ENCODE data around the gene ZNF592. TPM values are rescaled to one million over a fixed set of nuclear protein-coding genes. Genes with fewer than 3 reads are reported as not detected.
"Not testable (repeated sequence)": the region's sequence is repeated elsewhere in the genome, so short reads cannot be mapped to it uniquely, and the experiment has no call there.

ZNF592 gene
- polyA plus RNA-seq, 4 donors = 7.6 to 23.5 (median 12.4) TPM

DNA sequence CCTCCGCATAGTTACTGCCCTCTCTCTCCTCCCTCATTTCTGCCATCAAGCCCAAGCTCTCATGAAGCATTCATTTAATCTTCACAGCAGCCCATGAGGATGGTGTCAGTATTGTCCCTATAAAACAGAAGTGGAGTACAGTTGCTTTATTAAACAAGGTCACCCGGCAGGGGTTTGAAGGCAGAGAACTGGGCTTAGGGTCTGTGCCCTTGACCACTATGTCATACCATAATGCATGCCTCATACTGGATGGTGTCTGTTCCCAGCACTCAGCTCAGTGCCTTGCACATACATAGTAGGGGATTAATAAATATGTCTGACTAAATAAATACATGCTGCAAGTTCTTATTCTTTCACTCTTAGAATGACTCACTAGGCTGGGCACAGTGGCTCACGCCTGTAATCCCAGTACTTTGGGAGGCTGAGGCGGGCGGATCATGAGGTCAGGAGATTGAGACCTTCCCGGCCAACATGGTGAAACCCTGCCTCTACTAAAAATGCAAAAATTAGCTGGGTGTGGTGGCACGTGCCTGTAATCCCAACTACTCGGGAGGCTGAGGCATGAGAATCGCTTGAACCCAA, 12.8 kb upstream of the ZNF592 start:
- WGBS, 3 donors = 47 to 53% (median 51%) methylated on average over 9 of the region's 9 CpGs
- not testable (repeated sequence) for FAIRE-seq; H3K36me3 ChIP-seq (ENCODE audit: control insufficient read depth in 3 of 3, insufficient read depth in 2 of 3, low read depth in 1 of 3, low read length in 3 of 3); H3K27me3 ChIP-seq (ENCODE audit: control insufficient read depth in 3 of 3, insufficient read depth in 3 of 3, low read length in 3 of 3); H3K9me3 ChIP-seq (ENCODE audit: control insufficient read depth in 2 of 2, insufficient read depth in 1 of 2, low read depth in 1 of 2, low read length in 1 of 2)
- Histone ChIP-seq H3K4me3 (ENCODE audit: low read depth in 1 of 3, low read length in 3 of 3) (peak overlapping the region in 2 of 3 donors; percentile 22 to 45), H3K27ac (ENCODE audit: low read depth in 1 of 3, low read length in 2 of 3) (peak overlapping the region; percentile 80 to 90 (median 86)), H3K4me1 (ENCODE audit: control insufficient read depth in 3 of 3, insufficient read depth in 2 of 3, low read depth in 1 of 3, low read length in 2 of 3) (peaks cover 0 to 23% (median 2%) of the 10 kb centered on the region in 3 donors)
- peak in 1 of 2 donors; percentile 35 for DNase-seq

DNA sequence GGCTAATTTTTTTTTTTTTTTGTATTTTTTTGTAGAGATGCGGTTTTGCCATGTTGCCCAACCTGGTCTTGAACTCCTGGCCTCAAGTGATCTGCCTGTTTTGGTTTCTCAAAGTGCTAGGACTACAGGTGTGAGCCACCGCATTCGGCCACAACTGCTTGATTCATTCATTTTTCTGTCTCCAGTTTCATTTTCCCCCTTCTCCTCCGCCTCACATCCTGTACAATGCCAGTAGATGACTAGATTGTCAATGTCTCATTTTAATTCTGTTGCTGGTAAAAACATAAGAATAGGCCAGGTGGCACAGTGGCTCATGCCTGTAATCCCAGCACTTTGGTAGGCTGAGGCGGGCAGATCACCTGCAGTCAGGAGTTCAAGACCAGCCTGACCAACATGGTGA, 12.0 kb upstream of the ZNF592 start:
- H3K4me3 ChIP-seq (ENCODE audit: low read depth in 1 of 3, low read length in 3 of 3) = no peak overlapping the region
- peak overlapping the region in 1 of 3 donors; percentile 32 for H3K27ac ChIP-seq (ENCODE audit: low read depth in 1 of 3, low read length in 2 of 3)
- H3K9me3 ChIP-seq (ENCODE audit: control insufficient read depth in 2 of 2, insufficient read depth in 1 of 2, low read depth in 1 of 2, low read length in 1 of 2) = no peaks in the 10 kb centered on the region
- H3K36me3 ChIP-seq (ENCODE audit: control insufficient read depth in 3 of 3, insufficient read depth in 2 of 3, low read depth in 1 of 3, low read length in 3 of 3) = peaks cover 0 to 2% (median 0%) of the 10 kb centered on the region in 3 donors
- DNase-seq (peak in 1 of 2 donors; percentile 36), FAIRE-seq (no peak)
- WGBS, 3 donors = 73 to 82% (median 74%) methylated on average over 5 of the region's 5 CpGs
- peaks cover 0 to 29% (median 6%) of the 10 kb centered on the region in 3 donors for H3K4me1 ChIP-seq (ENCODE audit: control insufficient read depth in 3 of 3, insufficient read depth in 2 of 3, low read depth in 1 of 3, low read length in 2 of 3)
- no peaks in the 10 kb centered on the region for H3K27me3 ChIP-seq (ENCODE audit: control insufficient read depth in 3 of 3, insufficient read depth in 3 of 3, low read length in 3 of 3)

DNA sequence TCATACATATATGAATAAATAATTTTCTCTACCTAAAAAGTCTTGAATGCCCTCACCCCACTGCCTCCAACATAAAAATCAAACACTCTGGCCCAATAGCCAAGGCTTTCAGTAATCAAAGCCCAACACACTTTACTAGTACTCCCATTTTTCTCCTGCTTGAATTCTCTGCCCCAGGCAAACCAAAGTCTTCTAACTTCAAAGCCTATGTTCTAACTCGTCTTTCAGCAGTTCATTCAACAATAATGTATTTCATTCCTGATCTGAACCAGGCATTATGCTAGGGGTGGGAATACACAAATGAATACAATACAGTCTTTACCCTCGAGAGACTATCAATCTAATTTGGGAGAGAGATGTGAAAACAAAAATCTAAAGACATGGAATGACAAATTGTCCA, 11.4 kb upstream of the ZNF592 start:
- no peak for FAIRE-seq
- peaks cover 0 to 2% (median 0%) of the 10 kb centered on the region in 3 donors for H3K36me3 ChIP-seq (ENCODE audit: control insufficient read depth in 3 of 3, insufficient read depth in 2 of 3, low read depth in 1 of 3, low read length in 3 of 3)
- H3K9me3 ChIP-seq (ENCODE audit: control insufficient read depth in 2 of 2, insufficient read depth in 1 of 2, low read depth in 1 of 2, low read length in 1 of 2) = no peaks in the 10 kb centered on the region
- H3K27ac ChIP-seq (ENCODE audit: low read depth in 1 of 3, low read length in 2 of 3) = no peak overlapping the region
- H3K4me3 ChIP-seq (ENCODE audit: low read depth in 1 of 3, low read length in 3 of 3) = no peak overlapping the region
- peaks cover 0 to 32% (median 6%) of the 10 kb centered on the region in 3 donors for H3K4me1 ChIP-seq (ENCODE audit: control insufficient read depth in 3 of 3, insufficient read depth in 2 of 3, low read depth in 1 of 3, low read length in 2 of 3)
- no peaks in the 10 kb centered on the region for H3K27me3 ChIP-seq (ENCODE audit: control insufficient read depth in 3 of 3, insufficient read depth in 3 of 3, low read length in 3 of 3)
- 71 to 75% (median 73%) methylated on average over 2 of the region's 2 CpGs for WGBS, 3 donors
- no peak for DNase-seq

DNA sequence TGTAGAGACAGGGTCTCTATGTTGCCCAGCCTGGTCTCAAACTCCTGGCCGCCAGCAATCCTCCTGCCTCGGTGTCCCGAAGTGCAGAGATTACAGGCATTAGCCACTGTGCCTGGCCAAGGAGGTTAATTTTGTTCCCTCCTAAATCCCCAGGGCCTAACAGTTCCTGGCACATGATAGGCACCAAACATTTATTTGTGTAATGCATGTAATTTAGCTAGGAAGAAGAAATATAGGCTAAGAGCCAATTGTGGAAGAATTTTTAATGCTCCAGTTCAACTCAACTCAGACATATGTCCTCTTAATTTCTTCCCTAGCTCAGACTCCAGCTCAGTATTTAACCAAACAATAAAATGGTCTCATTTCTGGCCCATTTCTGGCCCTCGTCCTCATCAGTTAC, 7.7 kb upstream of the ZNF592 start:
- DNase-seq (no peak), FAIRE-seq (no peak)
- Histone ChIP-seq H3K4me3 (ENCODE audit: low read depth in 1 of 3, low read length in 3 of 3) (no peak overlapping the region), H3K9me3 (ENCODE audit: control insufficient read depth in 2 of 2, insufficient read depth in 1 of 2, low read depth in 1 of 2, low read length in 1 of 2) (no peaks in the 10 kb centered on the region), H3K27me3 (ENCODE audit: control insufficient read depth in 3 of 3, insufficient read depth in 3 of 3, low read length in 3 of 3) (no peaks in the 10 kb centered on the region), H3K4me1 (ENCODE audit: control insufficient read depth in 3 of 3, insufficient read depth in 2 of 3, low read depth in 1 of 3, low read length in 2 of 3) (peaks cover 0 to 25% (median 10%) of the 10 kb centered on the region in 3 donors), H3K36me3 (ENCODE audit: control insufficient read depth in 3 of 3, insufficient read depth in 2 of 3, low read depth in 1 of 3, low read length in 3 of 3) (peaks cover 0 to 2% (median 0%) of the 10 kb centered on the region in 3 donors), H3K27ac (ENCODE audit: low read depth in 1 of 3, low read length in 2 of 3) (peak overlapping the region; percentile 76 to 90 (median 81))
- WGBS, 3 donors = 35 to 70% (median 55%) methylated on average over 4 of the region's 4 CpGs

DNA sequence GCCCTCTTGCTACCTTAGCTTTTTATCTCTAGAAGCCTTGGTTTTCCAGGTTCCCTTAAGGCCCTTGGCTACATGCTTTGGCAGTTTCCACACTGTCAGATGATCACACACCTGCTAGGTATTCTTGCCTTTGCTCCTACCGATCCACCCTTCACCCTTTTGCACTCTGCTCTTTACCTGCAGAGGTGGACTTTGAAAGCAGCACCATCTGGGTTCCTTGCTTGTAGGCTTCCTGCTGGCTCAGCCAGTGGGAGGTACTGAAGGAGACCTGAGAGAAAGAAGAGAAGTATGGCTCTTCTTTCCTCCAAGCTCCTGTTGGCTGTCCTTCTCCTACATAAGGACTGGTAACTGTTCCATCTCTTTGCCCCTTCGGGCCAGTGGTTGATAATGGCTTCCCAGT, 7.3 kb upstream of the ZNF592 start:
- WGBS, 3 donors = 12 to 63% (median 49%) methylated on average over 2 of the region's 2 CpGs

DNA sequence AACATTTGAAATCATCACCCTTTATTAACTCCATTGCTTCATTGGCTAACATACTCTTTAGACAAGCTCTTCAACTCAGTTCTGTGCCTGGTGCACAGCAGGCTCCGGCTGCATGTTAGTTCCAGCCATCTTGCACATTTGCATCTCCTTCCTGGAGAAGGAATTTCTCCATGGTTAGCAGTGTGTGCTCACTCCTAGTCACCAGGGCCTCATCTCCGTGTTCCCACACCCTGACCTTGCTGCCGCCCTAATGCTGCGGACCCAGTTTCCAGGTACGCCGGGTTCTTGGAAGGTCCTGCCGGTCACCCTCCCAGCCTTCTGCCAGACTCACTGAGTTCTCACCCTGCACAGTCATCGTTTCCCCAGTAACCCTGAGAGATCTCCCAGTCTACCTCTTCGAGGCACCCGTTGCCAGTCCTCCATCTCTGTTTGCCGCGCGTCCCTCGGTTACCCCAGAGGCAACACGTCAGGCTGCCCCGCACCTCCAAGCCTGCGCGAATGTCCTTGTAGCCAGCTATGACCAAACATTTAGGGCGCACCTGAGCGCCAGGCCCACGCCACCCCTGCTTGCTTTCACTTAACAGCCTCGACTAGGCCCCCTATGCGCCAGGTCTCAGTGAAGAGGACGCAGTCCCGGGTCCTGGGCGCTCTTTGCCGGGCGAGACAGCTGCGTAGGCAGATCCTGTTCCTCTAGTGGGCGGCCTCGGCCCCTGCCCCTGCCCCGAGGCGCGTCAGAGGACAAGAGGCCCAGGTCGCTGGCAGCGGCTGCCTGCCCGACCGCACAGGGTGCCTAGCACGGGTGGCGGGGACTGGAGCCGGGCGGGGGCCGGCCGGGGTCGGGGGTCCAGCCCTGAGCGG, 747 bp upstream of the ZNF592 start:
- peak; percentile 68 to 93 for DNase-seq
- Histone ChIP-seq H3K4me3 (ENCODE audit: low read depth in 1 of 3, low read length in 3 of 3) (peak overlapping the region; percentile 87 to 92 (median 89)), H3K4me1 (ENCODE audit: control insufficient read depth in 3 of 3, insufficient read depth in 2 of 3, low read depth in 1 of 3, low read length in 2 of 3) (peaks cover 8 to 47% (median 18%) of the 10 kb centered on the region in 3 donors), H3K9me3 (ENCODE audit: control insufficient read depth in 2 of 2, insufficient read depth in 1 of 2, low read depth in 1 of 2, low read length in 1 of 2) (no peaks in the 10 kb centered on the region), H3K36me3 (ENCODE audit: control insufficient read depth in 3 of 3, insufficient read depth in 2 of 3, low read depth in 1 of 3, low read length in 3 of 3) (peaks cover 0 to 2% (median 0%) of the 10 kb centered on the region in 3 donors), H3K27ac (ENCODE audit: low read depth in 1 of 3, low read length in 2 of 3) (peak overlapping the region; percentile 99 to 100 (median 100)), H3K27me3 (ENCODE audit: control insufficient read depth in 3 of 3, insufficient read depth in 3 of 3, low read length in 3 of 3) (no peaks in the 10 kb centered on the region)
- 1 to 2% (median 1%) methylated on average over 34 to 46 of the region's 46 CpGs for WGBS, 3 donors
- no peak for FAIRE-seq

More for the DNA sequence above, 7.3 kb upstream of the ZNF592 start:
- no peaks in the 10 kb centered on the region for H3K36me3 ChIP-seq (ENCODE audit: control insufficient read depth in 3 of 3, insufficient read depth in 2 of 3, low read depth in 1 of 3, low read length in 3 of 3)
- H3K9me3 ChIP-seq (ENCODE audit: control insufficient read depth in 2 of 2, insufficient read depth in 1 of 2, low read depth in 1 of 2, low read length in 1 of 2) = no peaks in the 10 kb centered on the region
- FAIRE-seq = no peak
- peaks cover 0 to 27% (median 12%) of the 10 kb centered on the region in 3 donors for H3K4me1 ChIP-seq (ENCODE audit: control insufficient read depth in 3 of 3, insufficient read depth in 2 of 3, low read depth in 1 of 3, low read length in 2 of 3)
- H3K27me3 ChIP-seq (ENCODE audit: control insufficient read depth in 3 of 3, insufficient read depth in 3 of 3, low read length in 3 of 3) = no peaks in the 10 kb centered on the region
- H3K4me3 ChIP-seq (ENCODE audit: low read depth in 1 of 3, low read length in 3 of 3) = no peak overlapping the region
- peak; percentile 92 to 98 for DNase-seq
- peak overlapping the region; percentile 51 to 90 (median 81) for H3K27ac ChIP-seq (ENCODE audit: low read depth in 1 of 3, low read length in 2 of 3)

DNA sequence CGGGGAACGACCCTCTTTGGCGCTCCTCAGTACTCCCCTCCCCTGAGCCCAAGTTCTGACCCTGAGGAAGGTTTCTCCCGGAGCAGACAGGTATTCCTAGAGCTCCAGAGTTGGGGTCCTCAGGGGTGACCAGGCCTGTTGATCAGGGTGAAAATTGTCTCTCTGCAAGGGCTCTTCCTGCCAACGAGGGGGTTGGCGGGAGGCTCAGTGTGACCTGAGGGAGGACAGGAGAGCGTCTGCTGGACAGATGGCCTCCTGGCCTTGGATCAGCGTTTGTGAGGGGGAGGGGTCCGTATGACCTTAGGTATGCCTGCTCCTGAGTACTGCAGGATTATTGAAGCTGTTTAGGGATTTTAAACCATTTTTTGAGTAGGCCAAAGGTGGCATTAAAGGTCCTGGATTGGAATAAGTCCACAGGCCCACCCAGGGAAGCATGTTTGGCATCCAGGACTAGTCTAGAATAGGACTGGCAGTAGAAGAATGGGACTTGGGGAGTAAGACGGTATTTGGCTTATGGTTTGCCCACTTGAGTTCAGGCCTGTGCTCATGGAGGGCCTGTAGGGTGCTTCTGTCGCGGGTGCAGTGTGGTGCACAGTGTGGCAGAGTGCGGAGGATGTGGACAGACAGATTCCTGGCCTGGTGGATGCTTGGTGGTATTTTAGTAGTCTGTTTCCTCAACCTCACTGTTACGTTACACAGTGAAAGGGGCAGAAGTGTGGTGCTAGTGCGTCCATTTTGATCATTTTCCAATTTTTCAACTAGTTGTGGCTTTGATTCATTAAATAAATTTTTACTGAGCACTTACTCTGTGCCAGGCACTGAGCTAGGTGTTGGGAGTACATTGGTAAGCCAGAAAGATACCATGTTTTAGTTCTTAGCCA, 959 bp downstream of the ZNF592 start:
- H3K27ac ChIP-seq (ENCODE audit: low read depth in 1 of 3, low read length in 2 of 3) = peak overlapping the region; percentile 94 to 100 (median 99)
- H3K4me1 ChIP-seq (ENCODE audit: control insufficient read depth in 3 of 3, insufficient read depth in 2 of 3, low read depth in 1 of 3, low read length in 2 of 3) = peaks cover 10 to 57% (median 24%) of the 10 kb centered on the region in 3 donors
- peak overlapping the region; percentile 87 to 92 (median 91) for H3K4me3 ChIP-seq (ENCODE audit: low read depth in 1 of 3, low read length in 3 of 3)
- WGBS, 3 donors = 1 to 6% (median 3%) methylated on average over 15 of the region's 15 CpGs
- H3K36me3 ChIP-seq (ENCODE audit: control insufficient read depth in 3 of 3, insufficient read depth in 2 of 3, low read depth in 1 of 3, low read length in 3 of 3) = peaks cover 0 to 4% (median 0%) of the 10 kb centered on the region in 3 donors
- FAIRE-seq = no peak
- DNase-seq = peak; percentile 43 to 60
- no peaks in the 10 kb centered on the region for H3K27me3 ChIP-seq (ENCODE audit: control insufficient read depth in 3 of 3, insufficient read depth in 3 of 3, low read length in 3 of 3)
- no peaks in the 10 kb centered on the region for H3K9me3 ChIP-seq (ENCODE audit: control insufficient read depth in 2 of 2, insufficient read depth in 1 of 2, low read depth in 1 of 2, low read length in 1 of 2)

All from small intestine (tissue), 7 donors.